ENCODE results near the gene DISP2.

Gene DISP2

DNA sequence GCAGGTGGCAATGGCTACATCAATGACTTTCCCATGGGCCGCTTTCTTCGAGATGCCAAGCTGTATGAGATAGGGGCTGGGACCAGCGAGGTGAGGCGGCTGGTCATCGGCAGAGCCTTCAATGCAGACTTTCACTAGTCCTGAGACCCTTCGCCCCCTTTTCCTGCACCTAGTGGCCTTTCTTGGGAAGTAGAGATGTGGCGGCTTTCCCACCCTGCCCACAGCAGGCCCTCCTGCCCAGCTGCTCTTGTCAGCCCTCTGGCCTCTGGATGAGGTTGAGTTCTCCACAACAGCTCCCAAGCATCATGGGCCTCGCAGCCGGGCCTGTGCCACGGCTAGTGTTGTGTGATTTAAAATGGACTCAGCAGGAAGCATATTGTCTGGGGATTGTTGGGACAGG, 60.1 kb downstream of the DISP2 start:
- DNase-seq (ENCODE audit: extremely low read depth, insufficient read length), result no peak
- Histone ChIP-seq H3K4me3 (replicated peaks; ENCODE audit: low read depth, low read length) (no peak overlapping the region), H3K36me3 (ENCODE audit: control insufficient read depth, insufficient read depth, low read length) (peaks cover 27% of the 10 kb centered on the region), H3K27me3 (replicated peaks; ENCODE audit: control insufficient read depth, insufficient read depth, low read length) (no peaks in the 10 kb centered on the region)
- TF ChIP-seq CTCF (IDR thresholded peaks at IDR 0.05; ENCODE audit: insufficient read depth, low read length, poor library complexity, severe bottlenecking), result no peak

GRCh38 chr15:40420071-40420713, 62.2 kb downstream of the DISP2 start:
- no peaks in the 10 kb centered on the region for H3K27me3 ChIP-seq (replicated peaks; ENCODE audit: control insufficient read depth, insufficient read depth, low read length)
- no peak for DNase-seq (ENCODE audit: extremely low read depth, insufficient read length)
- no peak for TF ChIP-seq CTCF (IDR thresholded peaks at IDR 0.05; ENCODE audit: insufficient read depth, low read length, poor library complexity, severe bottlenecking)
- no peak overlapping the region for H3K4me3 ChIP-seq (replicated peaks; ENCODE audit: low read depth, low read length)
- H3K36me3 ChIP-seq (ENCODE audit: control insufficient read depth, insufficient read depth, low read length), result peaks cover 17% of the 10 kb centered on the region

DNA sequence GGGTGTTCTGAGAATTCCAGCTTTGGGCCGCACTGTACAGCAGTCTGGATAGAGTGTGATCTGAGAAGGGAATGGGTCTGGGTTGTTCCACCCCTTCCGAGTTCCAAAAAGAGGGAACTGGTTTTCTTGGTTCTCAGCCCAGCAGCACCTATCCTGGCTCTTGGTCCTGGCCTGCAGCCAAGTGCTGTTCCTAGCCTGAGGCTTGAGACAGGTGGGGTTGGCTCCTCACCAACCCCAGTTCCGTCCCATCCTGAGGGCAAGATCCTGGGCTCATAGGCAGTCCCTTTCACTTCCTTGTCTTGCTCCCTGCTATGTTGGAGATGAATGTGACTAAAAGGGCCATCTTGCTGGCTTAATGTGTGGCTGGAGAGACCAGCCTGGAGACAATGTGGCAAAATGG, 62.8 kb downstream of the DISP2 start:
- TF ChIP-seq CTCF (IDR thresholded peaks at IDR 0.05; ENCODE audit: insufficient read depth, low read length, poor library complexity, severe bottlenecking), result no peak

DNA sequence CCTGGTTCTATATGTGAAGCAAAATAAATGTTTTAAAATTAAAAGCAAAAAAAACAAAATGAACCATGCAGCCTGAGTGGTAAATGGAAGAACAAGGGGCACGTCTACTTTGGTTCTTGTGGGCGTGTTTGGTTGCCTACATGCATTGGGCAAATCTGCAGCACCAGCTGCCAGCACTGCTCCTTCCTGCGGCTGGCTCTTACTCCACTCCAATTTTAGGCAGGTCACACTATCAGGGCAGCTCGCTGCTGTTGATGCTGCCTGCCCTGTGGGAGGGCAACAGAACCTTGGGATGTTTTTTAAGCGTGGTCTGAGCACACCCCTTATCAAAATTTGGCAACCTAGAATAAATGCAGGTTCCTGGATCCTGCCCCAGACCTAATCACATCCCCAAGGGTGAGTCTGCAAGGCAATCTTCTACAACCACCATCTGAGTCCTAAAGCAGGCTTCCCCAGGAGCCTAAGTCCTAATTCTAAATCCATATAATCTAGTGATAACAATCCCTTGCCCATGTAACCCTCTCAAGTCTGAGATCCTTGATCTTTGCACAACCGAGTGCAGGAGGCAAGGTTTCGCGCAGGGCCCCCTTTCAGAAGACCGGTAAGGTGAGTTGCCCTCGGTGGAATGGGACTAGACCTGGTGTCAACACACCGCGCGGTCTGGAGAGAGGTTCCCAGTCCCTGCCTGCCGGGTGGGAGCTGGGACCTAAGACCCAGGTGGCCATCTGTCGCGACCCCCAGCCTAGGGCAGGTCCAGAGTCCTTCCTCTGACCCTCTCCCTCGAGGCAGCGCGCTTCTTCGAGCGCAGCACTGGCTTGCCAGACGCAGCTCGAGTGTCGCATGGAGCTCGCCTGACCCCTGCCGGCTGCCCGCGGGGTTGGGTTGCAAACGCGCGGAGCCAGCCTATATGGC, 63.5 kb downstream of the DISP2 start:
- H3K27me3 ChIP-seq (replicated peaks; ENCODE audit: control insufficient read depth, insufficient read depth, low read length), result no peaks in the 10 kb centered on the region
- H3K36me3 ChIP-seq (ENCODE audit: control insufficient read depth, insufficient read depth, low read length), result peaks cover 7% of the 10 kb centered on the region
- peak; percentile 99 for TF ChIP-seq CTCF (IDR thresholded peaks at IDR 0.05; ENCODE audit: insufficient read depth, low read length, poor library complexity, severe bottlenecking)
- peak; percentile 83 for DNase-seq (ENCODE audit: extremely low read depth, insufficient read length)
- no peak overlapping the region for H3K4me3 ChIP-seq (replicated peaks; ENCODE audit: low read depth, low read length)

More for the DNA sequence above, 62.8 kb downstream of the DISP2 start:
- H3K4me3 ChIP-seq (replicated peaks; ENCODE audit: low read depth, low read length), result no peak overlapping the region
- H3K27me3 ChIP-seq (replicated peaks; ENCODE audit: control insufficient read depth, insufficient read depth, low read length), result no peaks in the 10 kb centered on the region
- no peak for DNase-seq (ENCODE audit: extremely low read depth, insufficient read length)
- H3K36me3 ChIP-seq (ENCODE audit: control insufficient read depth, insufficient read depth, low read length), result peaks cover 11% of the 10 kb centered on the region

DNA sequence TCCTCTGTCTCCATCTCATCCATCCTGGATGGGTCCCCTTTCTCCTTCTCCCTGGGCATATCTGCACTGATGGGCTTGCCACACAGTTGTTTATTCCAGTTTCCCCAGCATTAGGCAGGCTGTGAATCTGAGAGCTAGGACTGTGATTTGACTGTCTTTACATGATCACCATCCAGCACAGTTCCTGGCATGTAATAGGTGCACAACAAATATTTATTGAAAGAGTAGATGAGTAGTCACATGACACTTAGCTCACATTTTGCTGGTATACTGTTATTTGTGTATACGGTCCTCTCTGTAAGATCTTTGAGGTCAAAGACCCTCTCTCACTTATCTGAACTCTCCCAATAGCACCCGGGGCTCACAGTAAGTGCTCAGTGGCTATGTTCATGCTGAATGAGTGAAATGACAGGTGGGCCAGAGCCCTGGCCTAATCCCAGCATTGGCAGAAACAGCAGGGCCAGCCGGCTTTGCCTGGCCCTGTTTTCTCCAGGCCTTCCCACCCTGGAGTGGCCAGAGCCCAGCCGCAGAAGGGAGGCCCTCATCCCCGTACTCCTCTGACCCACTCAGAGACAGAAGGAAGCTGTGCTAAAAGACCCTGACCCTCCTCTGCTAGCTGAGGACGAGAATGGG, 66.6 kb downstream of the DISP2 start:
- no peak for TF ChIP-seq CTCF (IDR thresholded peaks at IDR 0.05; ENCODE audit: insufficient read depth, low read length, poor library complexity, severe bottlenecking)
- no peak for DNase-seq (ENCODE audit: extremely low read depth, insufficient read length)
- Histone ChIP-seq H3K27me3 (replicated peaks; ENCODE audit: control insufficient read depth, insufficient read depth, low read length) (no peaks in the 10 kb centered on the region), H3K36me3 (ENCODE audit: control insufficient read depth, insufficient read depth, low read length) (no peaks in the 10 kb centered on the region), H3K4me3 (replicated peaks; ENCODE audit: low read depth, low read length) (no peak overlapping the region)

Measured in GM06990 (cell line).